GM21723 (cell line): ENCODE data around the gene TRIM28.
"Not testable (repeated sequence)": the region's sequence is repeated elsewhere in the genome, so short reads cannot be mapped to it uniquely, and the experiment has no call there.

Source experiments
- ATAC-seq: cut with Tn5 transposase; IDR thresholded peaks from one replicate; pipeline ENCODE4 v1.9.1; 2021; ENCODE audit warnings: mild to moderate bottlenecking, moderate library complexity; ENCODE audit not compliant: unreplicated experiment

Gene TRIM28

GRCh38 chr19:58573658-58574164 lies 29.8 kb downstream of the TRIM28 start:
- no peak for ATAC-seq

GRCh38 chr19:58575183-58576041 lies 31.5 kb downstream of the TRIM28 start:
- peak; percentile 43 for ATAC-seq

GRCh38 chr19:58577581-58577980 lies 33.7 kb downstream of the TRIM28 start:
- not testable (repeated sequence) for ATAC-seq

GRCh38 chr19:58578012-58578925 lies 34.4 kb downstream of the TRIM28 start:
- ATAC-seq, result no peak

- no peak for ATAC-seq
Measured at GRCh38 chr19:58579473-58580142, 35.7 kb downstream of the TRIM28 start.

- peak; percentile 70 for ATAC-seq
Measured at GRCh38 chr19:58581227-58582141, 37.6 kb downstream of the TRIM28 start.

GRCh38 chr19:58582985-58583384 lies 39.1 kb downstream of the TRIM28 start:
- no peak for ATAC-seq

GRCh38 chr19:58584498-58585441 lies 40.9 kb downstream of the TRIM28 start:
- ATAC-seq, result no peak

- ATAC-seq, result no peak
Measured at GRCh38 chr19:58585442-58586132, 41.7 kb downstream of the TRIM28 start.

- no peak for ATAC-seq
Measured at GRCh38 chr19:58586133-58586765, 42.4 kb downstream of the TRIM28 start.
